HEK293 (cell line): Measurements from ENCODE around the gene BCAN.

Experiments used
- CTCF ChIA-PET: fragments of 350-600 bp; formaldehyde crosslinking; extraction: SDS; loops from one replicate; lab custom pipeline; 2021; ENCODE audit warnings: antibody characterized with exemption; lab: Yijun Ruan, JAX
- POLR2A ChIA-PET: fragments of 300-600 bp; formaldehyde crosslinking; extraction: SDS; loops from one replicate; lab custom pipeline; 2020; ENCODE audit warnings: antibody characterized with exemption, inconsistent platforms; lab: Yijun Ruan, JAX
- H3K27ac ChIP-seq: fragments of 200-500 bp; sonication (Bioruptor generic); 2 replicates; pipeline ENCODE4 v1.5.1; 2014; ENCODE audit warnings: low read depth, low read length, control low read depth, inconsistent platforms; ENCODE audit errors: extremely low read depth
- H3K36me3 ChIP-seq, 2 experiments: fragments of 200-500 bp in 1 of 2; sonication (Bioruptor generic) in 1 of 2; 1 replicate in 1 of 2; 2 replicates in 1 of 2; pipeline ENCODE4 v1.5.1; 2014 to 2017; ENCODE audit warnings: inconsistent platforms in 2 of 2, low read length in 2 of 2; ENCODE audit not compliant: control insufficient read depth in 2 of 2, insufficient read depth in 1 of 2
- H3K4me1 ChIP-seq: fragments of 200-500 bp; sonication (Bioruptor generic); 2 replicates; pipeline ENCODE4 v1.5.1; 2014; ENCODE audit warnings: mild to moderate bottlenecking, low read length, inconsistent platforms; ENCODE audit not compliant: control insufficient read depth, insufficient read depth
- H3K4me3 ChIP-seq: 2 replicates; pipeline ENCODE4 v1.5.1; 2011; ENCODE audit warnings: low read depth, mild to moderate bottlenecking, control low read depth, low read length, moderate library complexity
- H3K9me3 ChIP-seq: fragments of 200-500 bp; sonication (Bioruptor generic); 2 replicates; pipeline ENCODE4 v1.5.1; 2014; ENCODE audit warnings: low read depth, low read length, inconsistent platforms; ENCODE audit not compliant: control insufficient read depth, insufficient read depth
- GLIS1 ChIP-seq: fragments of 450-650 bp; formaldehyde crosslinking; IDR thresholded peaks from 2 replicates; pipeline ENCODE4 v1.5.1; 2016; ENCODE audit warnings: missing biosample characterization, missing genetic modification characterization
- PATZ1 ChIP-seq: fragments of 450-650 bp; formaldehyde crosslinking; IDR thresholded peaks from 2 replicates; pipeline ENCODE4 v1.5.1; 2016; ENCODE audit warnings: missing biosample characterization, missing genetic modification characterization
- REST ChIP-seq: fragments of 450-650 bp; formaldehyde crosslinking; IDR thresholded peaks from 2 replicates; pipeline ENCODE4 v1.5.1; 2016; ENCODE audit warnings: missing biosample characterization, missing genetic modification characterization
- SCRT2 ChIP-seq: fragments of 450-650 bp; formaldehyde crosslinking; IDR thresholded peaks from 2 replicates; pipeline ENCODE4 v1.5.1; 2016; ENCODE audit warnings: missing biosample characterization, missing genetic modification characterization
- ZBTB10 ChIP-seq: fragments of 450-650 bp; formaldehyde crosslinking; IDR thresholded peaks from 2 replicates; pipeline ENCODE4 v1.5.1; 2016; ENCODE audit warnings: missing biosample characterization, missing genetic modification characterization
- ZBTB49 ChIP-seq: fragments of 450-650 bp; formaldehyde crosslinking; IDR thresholded peaks from 2 replicates; pipeline ENCODE4 v1.5.1; 2016; ENCODE audit warnings: missing biosample characterization, missing genetic modification characterization, low read depth
- ZFP69B ChIP-seq: fragments of 450-650 bp; formaldehyde crosslinking; IDR thresholded peaks from 2 replicates; pipeline ENCODE4 v1.5.1; 2016; ENCODE audit warnings: missing biosample characterization, missing genetic modification characterization
- ZNF157 ChIP-seq: fragments of 450-650 bp; formaldehyde crosslinking; IDR thresholded peaks from 2 replicates; pipeline ENCODE4 v1.5.1; 2016; ENCODE audit warnings: missing biosample characterization, missing genetic modification characterization
- ZNF18 ChIP-seq: fragments of 450-650 bp; formaldehyde crosslinking; IDR thresholded peaks from 2 replicates; pipeline ENCODE4 v1.5.1; 2016; ENCODE audit warnings: missing biosample characterization, missing genetic modification characterization
- ZNF362 ChIP-seq: fragments of 450-650 bp; formaldehyde crosslinking; IDR thresholded peaks from 2 replicates; pipeline ENCODE4 v1.5.1; 2016; ENCODE audit warnings: missing biosample characterization, missing genetic modification characterization
- ZNF394 ChIP-seq: fragments of 450-650 bp; formaldehyde crosslinking; IDR thresholded peaks from 2 replicates; pipeline ENCODE4 v1.5.1; 2016; ENCODE audit warnings: missing biosample characterization, missing genetic modification characterization, mild to moderate bottlenecking, moderate library complexity, borderline replicate concordance
- ZNF449 ChIP-seq: fragments of 450-650 bp; formaldehyde crosslinking; IDR thresholded peaks from 2 replicates; pipeline ENCODE4 v1.5.1; 2017; ENCODE audit warnings: missing biosample characterization, mild to moderate bottlenecking, missing genetic modification characterization, moderate library complexity
- ZNF561 ChIP-seq: fragments of 450-650 bp; IDR thresholded peaks from 2 replicates; pipeline ENCODE4 v1.5.1; 2018; ENCODE audit warnings: missing biosample characterization, missing genetic modification characterization, borderline replicate concordance
- ZNF76 ChIP-seq: fragments of 450-650 bp; formaldehyde crosslinking; IDR thresholded peaks from 2 replicates; pipeline ENCODE4; 2016; ENCODE audit warnings: low read depth, missing biosample characterization, missing genetic modification characterization, borderline replicate concordance
- ZSCAN5A ChIP-seq: fragments of 450-650 bp; formaldehyde crosslinking; IDR thresholded peaks from 2 replicates; pipeline ENCODE4 v1.5.1; 2016; ENCODE audit warnings: missing biosample characterization, missing genetic modification characterization

Gene BCAN

GRCh38 chr1:156623946-156624813 lies 17.7 kb upstream of the BCAN start (continued):
- TF ChIP-seq ZSCAN5A (tag by site-specific recombination): no peak
- TF ChIP-seq GLIS1 (tag by site-specific recombination): no peak
- no peak for TF ChIP-seq ZNF157 (tag by site-specific recombination)
- no peak for TF ChIP-seq PATZ1

GRCh38 chr1:156624814-156625435 lies 17.0 kb upstream of the BCAN start:
- CTCF ChIA-PET: interaction anchor here (0.5 to 14.1 kb wide), 24 partner anchors 9 to 1170 kb away, joined by 3 to 294 read pairs (median 7); partner anchors contain the start of genes BCAN and NES
- H3K4me3 ChIP-seq: peak overlapping the region; percentile 35
- POLR2A ChIA-PET: interaction anchor here (0.6 to 2.1 kb wide), 12 partner anchors 9 to 101 kb away, joined by 3 to 11 read pairs (median 5); partner anchors contain the start of gene CRABP2
- TF ChIP-seq REST (tag by site-specific recombination): no peak
- TF ChIP-seq GLIS1 (tag by site-specific recombination): peak; percentile 95
- TF ChIP-seq SCRT2: 0 out of 2 replicates have a peak, but pooled peaks have one; percentile 12
- 0 out of 2 replicates have a peak, but pooled peaks have one; percentile 5 for TF ChIP-seq ZNF394 (tag by site-specific recombination)
- TF ChIP-seq ZNF362 (tag by site-specific recombination): no peak
- TF ChIP-seq ZBTB10: peak; percentile 42
- peak; percentile 64; the same call in 1 of the 2 replicates for TF ChIP-seq ZNF561 (tag by site-specific recombination)
- no peak for TF ChIP-seq ZFP69B (tag by site-specific recombination)
- peak; percentile 91 for TF ChIP-seq ZNF449 (tag by site-specific recombination)
- no peak; the same call in 1 of the 2 replicates for TF ChIP-seq ZNF76 (tag by site-specific recombination)
- no peak for TF ChIP-seq ZBTB49 (tag by site-specific recombination)
- no peak for TF ChIP-seq ZNF18 (tag by site-specific recombination)

More at GRCh38 chr1:156624814-156625435, 17.0 kb upstream of the BCAN start:
- no peaks in the 10 kb centered on the region for H3K9me3 ChIP-seq
- H3K36me3 ChIP-seq: no peaks in the 10 kb centered on the region
- H3K27ac ChIP-seq: no peak overlapping the region; the same call in 1 of the 2 replicates
- H3K4me1 ChIP-seq: no peaks in the 10 kb centered on the region
